C1 segment of cervical spinal cord (tissue), 14 donors: Measurements from ENCODE around the gene ISG15.
"Not testable (repeated sequence)": the region's sequence is repeated elsewhere in the genome, so short reads cannot be mapped to it uniquely, and the experiment has no call there.

ENCODE experiments used
- DNase-seq, 14 donors: peaks; one replicate each; lab custom pipeline; 2025; lab: John Stamatoyannopoulos, UW

ISG15 gene

DNA sequence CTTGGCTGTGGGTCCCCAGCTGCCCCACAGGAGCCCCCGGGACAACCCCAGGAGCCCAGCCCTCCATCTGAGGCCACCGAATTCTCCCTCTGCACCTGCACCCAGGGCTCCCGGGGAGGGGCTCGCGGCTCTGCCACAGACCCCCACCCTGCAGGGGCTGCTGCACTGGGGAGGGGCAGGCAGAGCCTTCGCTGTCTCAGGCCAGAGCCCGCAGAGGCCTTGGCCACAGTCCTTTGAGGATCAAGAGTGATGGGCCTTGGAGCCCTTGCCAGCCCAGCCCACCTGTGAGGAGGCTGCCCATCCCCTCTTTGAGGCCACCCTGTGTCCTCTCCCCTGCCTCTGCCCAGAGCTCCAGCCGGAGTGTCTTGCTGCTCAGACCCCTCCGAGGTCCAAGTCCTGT lies 37.9 kb upstream of the ISG15 start:
- no peak for DNase-seq

GRCh38 chr1:975896-976683 lies 37.2 kb upstream of the ISG15 start:
- DNase-seq: peak in 1 of 14 donors; percentile 38

GRCh38 chr1:976791-977190 lies 36.5 kb upstream of the ISG15 start:
- DNase-seq: not testable (repeated sequence)

DNA sequence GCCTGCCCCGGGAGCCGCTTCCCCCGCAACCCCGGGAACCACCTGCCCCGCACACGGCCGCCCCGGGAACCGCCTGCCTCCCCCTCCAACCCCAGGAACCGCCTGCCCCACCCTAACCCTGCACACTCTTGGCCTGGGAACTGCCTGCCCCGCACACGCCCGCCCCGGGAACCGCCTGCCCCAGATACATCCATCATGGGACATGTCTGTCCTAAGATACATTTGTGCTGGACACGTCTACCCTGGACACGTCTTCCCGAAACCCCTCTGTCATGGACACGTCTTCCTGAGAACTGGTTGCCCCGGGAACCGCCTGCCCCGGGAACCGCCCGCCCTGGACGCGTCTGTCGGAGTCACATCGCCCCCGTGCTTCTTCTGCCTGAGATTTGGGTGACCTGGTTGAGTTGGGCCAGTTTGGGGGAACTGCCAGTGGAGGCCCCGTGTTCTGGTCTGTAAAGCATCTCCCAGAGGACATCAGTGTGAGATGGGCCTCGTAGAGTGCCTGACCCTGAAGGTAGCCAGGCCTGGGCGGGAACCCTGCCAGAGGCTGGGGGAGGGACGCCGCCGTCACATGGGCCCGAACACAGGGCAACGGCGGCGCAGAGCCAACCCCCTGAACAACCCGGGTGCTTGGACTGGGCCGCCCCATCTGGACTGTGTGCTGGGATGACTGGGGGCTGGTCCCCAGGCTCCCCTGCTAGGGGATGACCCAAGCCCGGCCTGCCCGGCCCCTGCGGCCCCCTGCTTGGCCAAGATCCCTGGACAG lies 35.0 kb upstream of the ISG15 start:
- DNase-seq: no peak

GRCh38 chr1:978835-979743 lies 34.2 kb upstream of the ISG15 start:
- no peak for DNase-seq

DNA sequence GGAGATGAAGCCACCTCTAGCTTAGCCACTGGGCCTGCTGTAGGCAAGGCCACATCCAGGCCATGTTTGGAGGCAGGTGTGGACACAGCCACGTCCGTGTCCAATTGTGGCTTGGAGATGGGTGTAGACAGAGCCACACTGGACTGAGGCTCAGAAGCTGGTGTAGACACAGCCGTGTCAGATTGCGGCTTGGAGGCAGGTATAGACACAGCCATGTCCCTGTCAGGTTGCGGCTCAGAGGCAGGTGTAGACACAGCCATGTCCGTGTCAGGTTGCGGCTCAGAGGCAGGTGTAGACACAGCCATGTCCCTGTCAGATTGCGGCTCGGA lies 33.6 kb upstream of the ISG15 start:
- no peak for DNase-seq

DNA sequence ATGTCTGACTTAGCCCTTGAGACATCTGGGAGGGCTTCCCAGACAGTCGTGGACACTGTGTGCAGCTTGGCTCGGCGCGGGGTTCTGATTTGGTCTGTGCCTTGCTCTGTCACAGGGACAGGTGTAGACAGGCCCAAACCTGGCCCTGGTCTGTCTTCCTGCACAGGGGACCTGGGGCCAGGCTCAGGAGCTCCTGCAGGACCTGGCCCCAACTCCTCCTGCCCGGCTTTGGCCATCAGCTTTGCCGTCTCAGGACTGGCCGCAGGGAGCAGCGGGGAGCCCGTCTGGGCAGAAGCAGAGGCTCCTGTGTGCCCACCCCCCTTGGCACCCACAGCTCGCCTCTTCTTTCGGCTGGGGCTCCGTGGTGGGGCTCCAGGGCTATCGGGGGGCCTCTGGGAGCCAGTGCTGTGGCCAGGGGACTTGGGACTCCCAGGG lies 33.1 kb upstream of the ISG15 start:
- no peak for DNase-seq

DNA sequence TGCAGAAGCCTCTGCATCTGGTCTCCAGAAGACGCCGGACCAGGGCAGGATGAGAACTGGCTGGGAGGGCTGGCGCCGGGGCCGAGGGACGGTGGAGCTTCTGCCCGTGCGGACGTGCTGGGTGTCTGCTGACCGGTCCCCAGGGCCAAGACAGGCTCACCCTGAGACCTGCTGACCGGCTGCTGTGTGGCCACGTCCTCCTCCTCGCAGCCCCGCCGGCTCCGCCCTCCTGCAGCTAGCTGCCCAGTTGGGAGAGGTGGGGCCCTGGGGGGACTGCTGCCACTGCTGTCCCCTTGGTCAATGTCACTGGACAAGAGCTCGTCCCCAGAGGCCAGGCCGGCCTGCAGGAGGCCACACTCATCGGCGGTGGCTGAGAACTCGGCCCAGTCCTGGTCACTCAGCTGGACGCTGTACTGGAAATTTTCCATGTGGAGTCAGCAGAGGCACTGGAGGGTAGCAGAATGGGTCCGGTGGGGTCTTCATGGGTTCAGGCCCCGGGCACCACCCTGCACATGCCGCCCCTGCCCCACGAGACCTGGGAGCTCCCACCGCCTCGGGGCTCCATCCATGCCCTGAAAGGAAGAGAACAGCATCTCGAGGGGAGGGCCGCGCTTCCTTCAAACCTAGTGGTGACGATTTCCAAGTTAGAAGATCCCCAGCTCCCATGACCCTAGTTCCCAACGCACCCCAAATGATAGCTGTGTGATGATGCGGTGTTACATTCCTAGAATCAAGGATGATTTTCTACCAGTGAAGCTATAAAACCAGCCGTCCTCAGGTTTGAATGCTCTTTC lies 32.5 kb upstream of the ISG15 start:
- DNase-seq: no peak

DNA sequence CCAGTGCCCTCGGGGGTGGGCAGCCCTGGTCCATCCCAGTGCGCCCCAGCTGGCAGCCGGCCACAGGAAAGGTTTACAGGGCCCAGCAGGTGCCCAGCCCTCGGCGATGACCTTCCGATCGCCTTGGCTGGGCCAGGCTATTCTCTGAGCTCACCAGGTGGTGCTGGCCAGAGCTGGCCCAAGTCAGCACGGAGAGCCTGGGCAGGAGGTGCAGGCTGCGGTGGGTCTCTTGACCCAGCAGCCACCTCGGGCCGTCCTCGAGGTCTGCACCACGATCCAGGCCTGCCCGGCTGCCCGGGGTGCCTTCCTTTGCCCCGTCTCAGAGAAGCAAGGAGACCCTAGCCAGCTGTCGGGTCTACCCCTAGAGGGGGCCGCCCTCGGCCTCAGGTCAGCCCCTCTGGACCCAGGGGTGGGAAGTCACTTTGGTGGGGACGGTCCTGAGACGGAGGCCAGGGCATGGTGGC lies 31.8 kb upstream of the ISG15 start:
- DNase-seq: no peak

DNA sequence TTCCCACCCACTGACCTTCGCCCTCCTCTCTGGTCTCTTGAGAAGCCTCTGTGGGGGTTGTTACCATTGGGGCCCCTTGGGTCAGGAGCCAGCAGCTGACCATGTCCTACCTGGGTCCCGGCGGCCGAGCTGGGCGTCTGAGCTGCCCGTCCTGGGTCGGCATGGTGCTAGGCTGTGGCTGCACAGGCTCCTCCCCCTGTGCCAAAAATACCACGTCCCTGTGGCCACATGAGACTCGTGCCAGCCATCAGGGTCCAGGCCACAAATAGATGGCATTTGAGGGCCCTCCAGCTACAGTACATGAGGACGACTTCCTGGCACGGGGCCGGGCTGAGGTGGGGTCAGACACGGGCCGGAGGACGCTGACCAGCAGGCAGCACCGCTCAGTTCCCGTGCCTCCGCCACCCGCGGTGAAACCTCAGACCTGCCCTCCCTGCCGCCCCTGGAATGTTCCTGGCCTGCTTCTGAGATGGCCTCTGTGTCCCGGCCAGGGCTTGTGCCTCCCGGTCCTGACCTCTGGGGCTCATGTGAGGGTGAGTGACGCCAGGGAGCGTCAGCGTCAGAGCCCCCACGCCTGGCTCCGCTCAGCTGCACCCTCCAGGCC lies 31.2 kb upstream of the ISG15 start, which contains the start of gene PERM1:
Gene PERM1, minus strand, starts transcription at position 139 of the 604 bp plus-strand sequence. CDS start 1,064 bp downstream, outside the sequence.
- DNase-seq: no peak

DNA sequence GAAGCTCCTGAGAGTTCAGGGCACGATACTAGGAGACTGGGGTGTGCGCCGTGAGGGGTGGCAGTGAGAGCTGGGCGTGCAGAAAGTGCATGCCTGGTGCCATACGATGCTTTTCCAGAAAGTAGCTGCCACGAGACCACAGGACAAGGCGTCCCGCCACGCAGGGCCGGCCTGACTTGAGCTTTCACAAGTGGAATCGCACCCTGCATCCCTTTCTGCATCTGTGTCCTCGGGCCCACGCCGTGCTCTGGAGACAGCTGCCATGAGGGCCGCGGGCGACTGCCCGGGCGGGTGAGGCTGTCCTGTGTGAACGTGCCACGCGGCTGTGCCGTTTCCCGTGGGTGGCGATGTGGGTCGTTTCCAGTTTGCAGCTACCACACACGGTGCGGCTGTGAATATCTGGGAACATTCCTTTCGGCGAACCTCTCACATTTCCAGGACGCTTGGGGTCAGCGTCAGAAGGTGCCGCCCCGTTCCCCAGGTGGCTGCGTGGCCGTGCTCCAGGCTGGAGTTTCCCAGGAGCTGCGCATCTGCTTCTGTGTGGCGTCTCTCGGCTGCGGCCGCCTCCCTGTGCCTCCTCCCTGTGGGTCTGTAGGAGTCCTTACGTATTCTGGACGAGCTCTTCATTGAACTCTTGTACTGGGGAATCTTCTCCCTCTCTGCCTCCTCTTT lies 30.4 kb upstream of the ISG15 start:
- DNase-seq: no peak

DNA sequence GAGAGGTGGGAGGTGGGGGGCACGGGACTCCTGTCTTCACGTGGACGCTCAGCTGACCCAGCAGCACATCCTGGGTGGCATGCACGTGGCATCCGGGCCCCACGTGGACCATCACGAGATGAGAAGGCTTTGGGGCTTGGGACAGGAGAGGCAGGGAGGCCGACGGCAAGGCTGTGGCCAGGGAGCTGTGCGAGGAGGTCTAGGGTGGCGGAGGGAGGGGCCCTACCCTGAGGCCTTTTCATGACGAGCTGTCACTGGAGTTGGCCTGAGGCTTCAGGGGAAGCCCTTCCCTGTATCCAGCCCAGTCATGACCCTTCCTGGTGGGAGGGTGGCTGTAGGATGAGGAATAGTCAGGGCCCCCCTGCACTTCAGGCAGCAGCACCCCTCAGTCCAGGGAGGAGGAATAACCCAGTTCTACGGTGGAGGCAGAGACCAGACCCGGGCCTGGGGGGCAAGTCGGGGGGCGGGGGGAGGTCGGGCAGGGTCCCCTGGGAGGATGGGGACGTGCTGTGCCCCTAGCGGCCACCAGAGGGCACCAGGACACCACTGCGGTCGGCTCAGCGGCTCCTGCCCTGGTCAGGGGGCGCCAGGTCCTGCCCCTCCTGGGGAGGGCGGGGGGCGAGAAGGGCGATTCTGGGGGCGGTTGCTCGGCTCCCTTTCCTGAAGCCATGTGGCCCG lies 29.4 kb upstream of the ISG15 start:
- DNase-seq: peak in 5 of 14 donors; percentile 6 to 53 (median 19)

DNA sequence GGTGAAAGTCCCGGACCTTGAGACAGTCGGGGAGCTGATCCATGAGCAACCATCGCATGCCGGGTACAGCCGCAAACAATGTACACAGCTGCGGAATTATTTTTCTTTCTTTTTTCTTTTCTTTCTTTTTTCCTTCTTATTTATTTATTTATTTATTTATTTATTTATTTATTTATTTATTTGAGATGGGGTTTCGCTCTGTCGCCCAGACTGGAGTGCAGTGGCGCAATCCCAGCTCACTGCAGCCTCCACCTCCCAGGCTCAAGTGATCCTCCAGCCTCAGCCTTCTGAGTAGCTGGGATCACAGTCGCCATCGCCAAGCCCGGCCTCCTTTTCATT lies 28.9 kb upstream of the ISG15 start:
- no peak for DNase-seq

- DNase-seq: no peak
Observed at GRCh38 chr1:985126-985525, 28.2 kb upstream of the ISG15 start.

- DNase-seq: not testable (repeated sequence)
Observed at GRCh38 chr1:988061-988460, 25.2 kb upstream of the ISG15 start.

DNA sequence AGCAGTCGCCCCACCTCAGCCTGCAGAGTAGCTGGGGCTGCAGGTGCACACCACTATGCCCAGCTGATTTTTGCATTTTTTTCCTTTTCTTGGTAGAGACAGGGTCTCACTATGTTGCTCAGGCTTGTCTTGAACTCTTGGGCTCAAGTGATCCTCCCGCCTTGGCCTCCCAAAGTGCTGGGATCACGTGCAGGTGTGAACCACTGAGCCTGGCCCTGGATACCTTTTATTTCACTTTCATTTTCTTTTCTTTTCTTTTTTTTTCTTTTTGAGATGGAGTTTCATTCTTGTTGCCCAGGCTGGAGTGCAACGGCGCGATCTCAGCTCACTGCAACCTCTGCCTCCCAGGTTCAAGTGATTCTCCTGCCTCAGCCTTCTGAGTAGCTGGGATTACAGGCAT lies 22.0 kb upstream of the ISG15 start:
- DNase-seq: not testable (repeated sequence)

DNA sequence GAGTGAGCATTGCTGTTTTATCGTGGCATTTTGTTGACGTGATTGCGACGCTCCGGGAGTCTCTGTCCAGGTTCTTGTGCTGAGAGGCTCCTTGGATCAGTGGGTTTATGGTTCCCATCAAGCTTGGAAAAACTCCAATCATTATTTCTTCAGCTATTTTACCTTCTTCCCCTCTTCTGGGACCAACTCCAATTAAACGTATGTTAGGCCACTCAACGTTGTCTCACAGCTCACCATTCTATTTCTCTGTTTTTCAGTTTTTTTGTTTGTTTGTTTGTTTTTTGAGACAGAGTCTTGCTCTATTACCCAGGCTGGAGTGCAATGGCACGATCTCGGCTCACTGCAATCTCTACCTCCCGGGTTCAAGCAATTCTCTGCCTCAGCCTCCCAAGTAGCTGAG lies 21.4 kb upstream of the ISG15 start:
- no peak for DNase-seq

DNA sequence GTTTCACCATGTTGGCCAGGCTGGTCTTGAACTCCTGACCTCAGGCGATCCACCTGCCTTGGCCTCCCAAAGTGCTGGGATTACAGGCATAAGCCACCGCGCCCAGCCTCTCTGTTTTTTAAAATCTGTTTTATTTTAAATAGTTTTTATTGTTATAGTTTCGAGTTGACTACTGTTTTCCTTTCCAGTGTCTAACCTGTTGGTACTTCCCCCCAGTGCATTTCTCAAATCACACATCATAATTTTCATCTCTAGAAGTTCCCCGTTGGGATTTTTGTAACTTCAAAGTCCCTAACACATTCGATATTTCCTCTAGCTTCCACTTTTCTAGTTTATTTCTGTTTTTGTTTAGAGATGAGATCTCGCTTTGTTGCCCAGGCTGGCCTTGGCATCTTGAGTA lies 20.9 kb upstream of the ISG15 start:
- DNase-seq: no peak

- no peak for DNase-seq
Observed at GRCh38 chr1:993379-993995, 19.8 kb upstream of the ISG15 start.
